NCI-H460 (cell line): ENCODE results near the gene ONECUT2. TPM values are rescaled to one million over a fixed set of nuclear protein-coding genes. Genes with fewer than 3 reads are reported as not detected.
"Not testable (repeated sequence)": the region's sequence is repeated elsewhere in the genome, so short reads cannot be mapped to it uniquely, and the experiment has no call there.

Source experiments
- DNase-seq: peaks from one replicate; pipeline ENCODE4 v3.0.0-alpha.2; 2016; ENCODE audit warnings: low read depth; ENCODE audit errors: extremely low read depth
- total RNA-seq: library from RNA; depleted of rRNA; stranded (reverse); fragments of >200 nt; shearing (Covaris generic); gene quantifications from 2 replicates; pipeline ENCODE4 v1.2.3, GENCODE V29; 2014; rRNA removed

The ONECUT2 gene
- total RNA-seq, 1 experiment from 2014 or later = 0.22 TPM

- no peak for DNase-seq
These were observed 84.7 kb downstream of the ONECUT2 start for GRCh38 chr18:57519668-57520424.

DNA sequence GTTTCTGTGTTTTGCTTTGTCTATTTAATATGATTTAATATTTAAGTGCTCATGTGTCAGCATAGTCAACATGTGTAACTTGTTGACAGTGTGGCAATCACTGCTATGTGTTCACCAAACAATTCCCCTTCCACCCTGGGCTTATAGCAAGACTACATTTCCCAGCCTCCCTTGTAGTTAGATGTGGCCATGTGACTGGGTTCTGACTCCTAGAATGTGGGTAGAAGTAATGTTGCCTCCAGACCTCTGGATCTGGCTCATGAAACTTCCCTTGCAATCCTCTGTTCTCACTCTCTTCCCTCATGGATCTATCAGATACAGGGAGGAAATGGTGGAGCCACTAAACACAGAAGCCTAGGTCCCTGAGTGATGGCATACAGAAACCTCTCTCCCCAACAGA lies 87.2 kb downstream of the ONECUT2 start:
- DNase-seq = not testable (repeated sequence)

DNA sequence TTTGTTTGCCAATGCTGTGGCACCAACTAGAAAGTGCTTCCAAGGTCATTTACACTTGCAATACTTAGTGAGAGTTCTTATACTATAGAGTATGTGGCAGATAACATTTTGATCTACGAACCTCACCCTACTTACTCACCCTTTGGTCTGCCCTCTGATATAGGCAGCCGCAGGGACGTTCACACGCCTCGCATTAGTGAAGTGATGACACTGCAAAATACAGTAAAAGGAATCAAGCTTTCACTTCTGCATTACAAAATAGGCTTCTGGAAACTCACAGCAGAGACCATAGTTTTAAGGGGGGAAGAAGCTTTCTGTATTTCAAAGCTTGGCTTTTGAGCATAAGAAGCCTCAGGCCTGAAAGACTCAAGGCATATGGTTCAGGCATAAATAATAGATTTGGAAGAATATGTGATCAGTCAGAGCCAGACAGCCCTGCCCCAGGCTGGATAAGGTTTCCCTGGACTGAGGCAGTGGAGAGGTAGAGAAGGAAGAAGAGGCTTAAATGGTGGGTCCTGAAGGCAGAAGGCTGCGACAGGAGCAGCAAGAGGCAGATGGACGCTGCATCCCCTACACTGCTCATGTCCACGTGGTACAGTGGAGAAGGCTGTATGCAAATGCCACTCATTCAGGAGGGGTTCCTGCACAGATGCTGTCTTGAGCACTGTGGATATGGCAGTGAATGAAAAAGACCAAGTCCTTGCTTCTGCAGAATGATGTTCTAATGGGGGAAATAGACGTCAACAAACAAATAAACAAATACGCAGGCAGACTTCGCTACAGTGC lies 88.2 kb downstream of the ONECUT2 start:
- DNase-seq = no peak

- no peak for DNase-seq
These were observed 92.5 kb downstream of the ONECUT2 start for GRCh38 chr18:57527556-57528229.

- DNase-seq = no peak
These were observed 94.0 kb downstream of the ONECUT2 start for GRCh38 chr18:57529151-57529550.

GRCh38 chr18:57533006-57533867 lies 98.1 kb downstream of the ONECUT2 start:
- DNase-seq = no peak

- DNase-seq = no peak
These were observed 98.8 kb downstream of the ONECUT2 start for GRCh38 chr18:57533868-57534510.

- DNase-seq = no peak
These were observed 99.3 kb downstream of the ONECUT2 start for GRCh38 chr18:57534511-57534909.

GRCh38 chr18:57538614-57539013 lies 103.4 kb downstream of the ONECUT2 start:
- no peak for DNase-seq

GRCh38 chr18:57539702-57540101 lies 104.5 kb downstream of the ONECUT2 start:
- DNase-seq = no peak

Other genes with a start within 250 kb of the ONECUT2 start
- not detected in 2 replicates for gene ST8SIA3, start 82.8 kb upstream of the ONECUT2 start, total RNA-seq
- gene FECH, start 151.3 kb downstream of the ONECUT2 start, total RNA-seq = 34.7 and 43.3 TPM in 2 replicates
- gene NARS1, start 186.5 kb downstream of the ONECUT2 start, total RNA-seq = 355 and 373 TPM in 2 replicates